Thymus (tissue), 11 donors: Measurements from ENCODE around the gene GINS3. TPM values are rescaled to one million over a fixed set of nuclear protein-coding genes. Genes with fewer than 3 reads are reported as not detected.

Source experiments
- DNase-seq, 9 donors: peaks; one replicate each; pipeline ENCODE4 v3.0.0-alpha.2; 2013; ENCODE audit warnings: low spot score in 9 of 9, low read depth in 6 of 9, missing footprints in 1 of 9
- H3K27ac ChIP-seq, 2 donors: one replicate each; pipeline ENCODE4 v1.5.1; 2013; ENCODE audit warnings: control low read depth in 1 of 2, low read depth in 1 of 2, low read length in 1 of 2, mild to moderate bottlenecking in 1 of 2, moderate library complexity in 1 of 2
- H3K27me3 ChIP-seq, 2 donors: one replicate each; pipeline ENCODE4 v1.5.1; 2013; ENCODE audit warnings: low read length in 1 of 2; ENCODE audit not compliant: control insufficient read depth in 2 of 2, insufficient read depth in 1 of 2
- H3K36me3 ChIP-seq, 2 donors: one replicate each; pipeline ENCODE4 v1.5.1; 2013; ENCODE audit warnings: low read length in 1 of 2, mild to moderate bottlenecking in 1 of 2, moderate library complexity in 1 of 2; ENCODE audit not compliant: control insufficient read depth in 2 of 2, insufficient read depth in 2 of 2
- H3K4me1 ChIP-seq, 2 donors: one replicate each; pipeline ENCODE4 v1.5.1; 2013; ENCODE audit warnings: low read length in 2 of 2; ENCODE audit not compliant: control insufficient read depth in 2 of 2, insufficient read depth in 2 of 2
- H3K4me3 ChIP-seq, 2 donors: one replicate each; pipeline ENCODE4 v1.5.1; 2013; ENCODE audit warnings: low read length in 2 of 2, control low read depth in 1 of 2, mild to moderate bottlenecking in 1 of 2
- H3K9me3 ChIP-seq, 2 donors: one replicate each; pipeline ENCODE4 v1.5.1; 2013; ENCODE audit warnings: low read length in 1 of 2, mild to moderate bottlenecking in 1 of 2; ENCODE audit not compliant: control insufficient read depth in 2 of 2, insufficient read depth in 1 of 2
- WGBS: extraction: QIAGEN DNeasy Blood & Tissue Kit; methylation state at CpG from one replicate; pipeline ENCODE4 v1.1.7; 2013; 5-methylcytosine and 5-hydroxymethylcytosine counted together
- polyA plus RNA-seq: library from polyadenylated mRNA; stranded (reverse); fragments of 200-250 nt; gene quantifications from one replicate; pipeline ENCODE4 v1.2.3, GENCODE V29; 2013
- total RNA-seq: library from RNA; stranded (reverse); fragments of 120-200 nt; gene quantifications from one replicate; pipeline ENCODE4 v1.2.4, GENCODE V29; 2013
- donor health status: healthy.

Gene GINS3
- total and polyA plus RNA-seq, 2 donors, result 8.1 to 11.1 TPM

GRCh38 chr16:58418026-58418425, 25.8 kb downstream of the GINS3 start:
- Histone ChIP-seq H3K27ac (no peak overlapping the region), H3K27me3 (peaks cover 0 to under 1% of the 10 kb centered on the region in 2 donors), H3K4me3 (no peak overlapping the region), H3K36me3 (no peaks in the 10 kb centered on the region), H3K9me3 (no peaks in the 10 kb centered on the region), H3K4me1 (peaks cover 0 to 5% of the 10 kb centered on the region in 2 donors)
- no peak for DNase-seq
- 98% methylated on average over 7 of the region's 7 CpGs for WGBS

- Histone ChIP-seq H3K4me1 (peaks cover 0 to 5% of the 10 kb centered on the region in 2 donors), H3K36me3 (no peaks in the 10 kb centered on the region), H3K27me3 (peaks cover 0 to 2% of the 10 kb centered on the region in 2 donors), H3K9me3 (no peaks in the 10 kb centered on the region), H3K4me3 (no peak overlapping the region), H3K27ac (no peak overlapping the region)
- DNase-seq, result no peak
- 90% methylated on average over 4 of the region's 4 CpGs for WGBS
Measured at GRCh38 chr16:58418601-58419000, 26.3 kb downstream of the GINS3 start.

- 93% methylated on average over 15 of the region's 15 CpGs for WGBS
- Histone ChIP-seq H3K27ac (peak overlapping the region in 1 of 2 donors; percentile 65), H3K4me1 (peaks cover 0 to 5% of the 10 kb centered on the region in 2 donors), H3K4me3 (no peak overlapping the region), H3K27me3 (peaks cover 0 to 2% of the 10 kb centered on the region in 2 donors), H3K9me3 (no peaks in the 10 kb centered on the region), H3K36me3 (no peaks in the 10 kb centered on the region)
- no peak for DNase-seq
Measured at GRCh38 chr16:58419241-58419990, 27.1 kb downstream of the GINS3 start.

GRCh38 chr16:58421059-58421458, 28.8 kb downstream of the GINS3 start:
- Histone ChIP-seq H3K4me3 (no peak overlapping the region), H3K4me1 (peaks cover 7 to 15% of the 10 kb centered on the region in 2 donors), H3K9me3 (no peaks in the 10 kb centered on the region), H3K36me3 (no peaks in the 10 kb centered on the region), H3K27ac (no peak overlapping the region), H3K27me3 (peaks cover 0 to 2% of the 10 kb centered on the region in 2 donors)
- 73% methylated on average over 7 of the region's 7 CpGs for WGBS
- no peak for DNase-seq

GRCh38 chr16:58421529-58421928, 29.3 kb downstream of the GINS3 start:
- WGBS, result 89% methylated on average over 5 of the region's 5 CpGs
- peaks cover 0 to 2% of the 10 kb centered on the region in 2 donors for H3K27me3 ChIP-seq
- no peak for DNase-seq

GRCh38 chr16:58422809-58423208, 30.5 kb downstream of the GINS3 start:
- Histone ChIP-seq H3K27me3 (peaks cover 0 to 2% of the 10 kb centered on the region in 2 donors), H3K27ac (no peak overlapping the region), H3K36me3 (no peaks in the 10 kb centered on the region), H3K9me3 (no peaks in the 10 kb centered on the region), H3K4me1 (peaks cover 7 to 20% of the 10 kb centered on the region in 2 donors), H3K4me3 (no peak overlapping the region)
- DNase-seq, result no peak
- 91% methylated on average over 4 of the region's 4 CpGs for WGBS

More at GRCh38 chr16:58421529-58421928, 29.3 kb downstream of the GINS3 start:
- Histone ChIP-seq H3K4me3 (no peak overlapping the region), H3K36me3 (no peaks in the 10 kb centered on the region), H3K9me3 (no peaks in the 10 kb centered on the region), H3K4me1 (peaks cover 7 to 20% of the 10 kb centered on the region in 2 donors), H3K27ac (no peak overlapping the region)

GRCh38 chr16:58425245-58425644, 33.0 kb downstream of the GINS3 start:
- DNase-seq, result no peak
- H3K4me1 ChIP-seq, result peaks cover 7 to 17% of the 10 kb centered on the region in 2 donors
- 92% methylated on average over 8 of the region's 8 CpGs for WGBS
- no peaks in the 10 kb centered on the region for H3K36me3 ChIP-seq
- peaks cover 0 to 6% of the 10 kb centered on the region in 2 donors for H3K27me3 ChIP-seq
- H3K4me3 ChIP-seq, result no peak overlapping the region
- H3K27ac ChIP-seq, result no peak overlapping the region
- no peaks in the 10 kb centered on the region for H3K9me3 ChIP-seq

- Histone ChIP-seq H3K9me3 (no peaks in the 10 kb centered on the region), H3K27ac (no peak overlapping the region), H3K27me3 (peaks cover 0 to 6% of the 10 kb centered on the region in 2 donors), H3K4me1 (peaks cover 7 to 17% of the 10 kb centered on the region in 2 donors), H3K4me3 (no peak overlapping the region), H3K36me3 (no peaks in the 10 kb centered on the region)
- peak; percentile 8 to 66 (median 14) for DNase-seq
- WGBS, result 16% methylated on average over 10 of the region's 10 CpGs
Measured at GRCh38 chr16:58425756-58426494, 33.7 kb downstream of the GINS3 start.

- 26% methylated on average over 2 of the region's 2 CpGs for WGBS
- Histone ChIP-seq H3K4me3 (no peak overlapping the region), H3K27ac (no peak overlapping the region), H3K27me3 (peaks cover 0 to 10% of the 10 kb centered on the region in 2 donors), H3K36me3 (no peaks in the 10 kb centered on the region), H3K4me1 (peaks cover 7 to 15% of the 10 kb centered on the region in 2 donors), H3K9me3 (no peaks in the 10 kb centered on the region)
- no peak for DNase-seq
Measured at GRCh38 chr16:58426966-58427365, 34.7 kb downstream of the GINS3 start.
